Neutrophil (primary cell): ENCODE measurements around the gene SMARCD1.

Experiments
- H3K27ac ChIP-seq: fragments of 200-600 bp; sonication (generic); 2 replicates; pipeline ENCODE4 v1.5.1; 2016; ENCODE audit warnings: mild to moderate bottlenecking, moderate library complexity
- H3K27me3 ChIP-seq: fragments of 200-600 bp; sonication (generic); 2 replicates; pipeline ENCODE4 v1.6.0; 2016; ENCODE audit warnings: mild to moderate bottlenecking
- H3K36me3 ChIP-seq: fragments of 200-600 bp; sonication (generic); 2 replicates; pipeline ENCODE4 v1.5.1; 2017
- H3K4me1 ChIP-seq, 2 experiments: fragments of 200-600 bp in 1 of 2; sonication (generic) in 1 of 2; 1 replicate in 1 of 2; 2 replicates in 1 of 2; pipeline versions ENCODE4 v1.5.1 to v1.6.1; 2013 to 2016; ENCODE audit warnings: low read depth in 1 of 2, low read length in 1 of 2, mild to moderate bottlenecking in 1 of 2, moderate library complexity in 1 of 2; ENCODE audit not compliant: control insufficient read depth in 1 of 2, insufficient read depth in 1 of 2
- H3K4me3 ChIP-seq, 2 experiments: fragments of 200-600 bp in 1 of 2; sonication (generic) in 1 of 2; 1 replicate in 1 of 2; 2 replicates in 1 of 2; pipeline ENCODE4 v1.5.1; 2013 to 2016; ENCODE audit warnings: low read depth in 1 of 2, low read length in 1 of 2, mild to moderate bottlenecking in 1 of 2, moderate library complexity in 1 of 2
- H3K9me3 ChIP-seq: fragments of 200-600 bp; sonication (generic); 2 replicates; pipeline ENCODE4 v1.5.1; 2016
- TF ChIP-seq, protein P1 (sequence below): fragments of 200-600 bp; sonication (generic); IDR thresholded peaks from 2 replicates; pipeline ENCODE4 v1.5.1; 2016; ENCODE audit warnings: antibody characterized with exemption

Gene SMARCD1

DNA sequence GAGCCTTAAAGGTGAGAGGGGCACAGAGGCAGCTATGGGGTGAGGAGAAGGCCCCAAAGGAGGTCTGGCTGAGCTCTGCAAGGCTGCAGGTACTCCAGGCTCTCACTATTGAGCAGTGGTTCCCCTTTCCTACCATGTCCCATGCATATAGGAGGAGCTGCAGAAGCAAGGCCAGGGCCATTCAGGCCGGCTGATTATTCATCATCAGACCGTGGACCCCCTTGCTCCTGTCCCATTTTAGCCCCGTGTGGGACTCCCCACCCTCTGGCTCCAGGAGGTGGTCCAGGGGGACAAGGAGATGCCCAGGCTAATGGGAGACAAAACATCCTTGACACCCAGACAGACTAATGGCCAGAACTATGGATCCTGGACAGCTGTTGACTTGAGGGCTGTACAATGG lies 21.8 kb downstream of the SMARCD1 start:
- Histone ChIP-seq H3K4me3 (no peak overlapping the region), H3K27ac (no peak overlapping the region), H3K27me3 (peaks cover 6% of the 10 kb centered on the region), H3K4me1 (peaks cover 7 to 10% of the 10 kb centered on the region in 2 experiments), H3K36me3 (peaks cover 9% of the 10 kb centered on the region), H3K9me3 (no peaks in the 10 kb centered on the region)
- TF ChIP-seq, protein P1, sequence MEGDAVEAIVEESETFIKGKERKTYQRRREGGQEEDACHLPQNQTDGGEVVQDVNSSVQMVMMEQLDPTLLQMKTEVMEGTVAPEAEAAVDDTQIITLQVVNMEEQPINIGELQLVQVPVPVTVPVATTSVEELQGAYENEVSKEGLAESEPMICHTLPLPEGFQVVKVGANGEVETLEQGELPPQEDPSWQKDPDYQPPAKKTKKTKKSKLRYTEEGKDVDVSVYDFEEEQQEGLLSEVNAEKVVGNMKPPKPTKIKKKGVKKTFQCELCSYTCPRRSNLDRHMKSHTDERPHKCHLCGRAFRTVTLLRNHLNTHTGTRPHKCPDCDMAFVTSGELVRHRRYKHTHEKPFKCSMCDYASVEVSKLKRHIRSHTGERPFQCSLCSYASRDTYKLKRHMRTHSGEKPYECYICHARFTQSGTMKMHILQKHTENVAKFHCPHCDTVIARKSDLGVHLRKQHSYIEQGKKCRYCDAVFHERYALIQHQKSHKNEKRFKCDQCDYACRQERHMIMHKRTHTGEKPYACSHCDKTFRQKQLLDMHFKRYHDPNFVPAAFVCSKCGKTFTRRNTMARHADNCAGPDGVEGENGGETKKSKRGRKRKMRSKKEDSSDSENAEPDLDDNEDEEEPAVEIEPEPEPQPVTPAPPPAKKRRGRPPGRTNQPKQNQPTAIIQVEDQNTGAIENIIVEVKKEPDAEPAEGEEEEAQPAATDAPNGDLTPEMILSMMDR: no peak

- peaks cover 6% of the 10 kb centered on the region for H3K27me3 ChIP-seq
- peaks cover 10 to 12% of the 10 kb centered on the region in 2 experiments for H3K4me1 ChIP-seq
- no peaks in the 10 kb centered on the region for H3K9me3 ChIP-seq
- no peak overlapping the region for H3K27ac ChIP-seq
- peaks cover 2% of the 10 kb centered on the region for H3K36me3 ChIP-seq
- no peak overlapping the region for H3K4me3 ChIP-seq
- TF ChIP-seq, protein P1: no peak
Observed at GRCh38 chr12:50107416-50108268, 22.5 kb downstream of the SMARCD1 start.

DNA sequence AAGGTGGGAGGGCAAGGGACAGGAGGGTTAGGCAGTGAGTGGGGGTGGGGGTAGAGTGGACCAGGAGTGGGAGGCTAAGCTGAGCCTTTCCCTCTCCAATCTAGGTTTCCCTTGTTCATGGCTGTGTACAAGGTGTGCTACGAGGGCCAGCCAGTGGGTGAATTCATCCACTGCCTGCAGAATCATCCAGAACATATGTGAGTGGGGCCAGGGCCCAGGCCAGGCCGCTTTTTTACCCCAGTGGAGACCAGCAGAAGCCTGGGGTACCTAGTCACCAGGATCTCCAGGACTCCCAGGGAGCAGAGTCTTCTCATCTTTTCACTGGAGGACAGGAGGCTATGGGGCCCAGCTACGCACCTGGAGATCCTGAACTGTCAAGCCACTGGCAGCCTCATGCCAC lies 24.2 kb downstream of the SMARCD1 start:
- Histone ChIP-seq H3K27me3 (no peaks in the 10 kb centered on the region), H3K4me1 (peaks cover 10 to 17% of the 10 kb centered on the region in 2 experiments), H3K4me3 (no peak overlapping the region), H3K9me3 (no peaks in the 10 kb centered on the region), H3K36me3 (no peaks in the 10 kb centered on the region), H3K27ac (no peak overlapping the region)
- TF ChIP-seq, protein P1: no peak

DNA sequence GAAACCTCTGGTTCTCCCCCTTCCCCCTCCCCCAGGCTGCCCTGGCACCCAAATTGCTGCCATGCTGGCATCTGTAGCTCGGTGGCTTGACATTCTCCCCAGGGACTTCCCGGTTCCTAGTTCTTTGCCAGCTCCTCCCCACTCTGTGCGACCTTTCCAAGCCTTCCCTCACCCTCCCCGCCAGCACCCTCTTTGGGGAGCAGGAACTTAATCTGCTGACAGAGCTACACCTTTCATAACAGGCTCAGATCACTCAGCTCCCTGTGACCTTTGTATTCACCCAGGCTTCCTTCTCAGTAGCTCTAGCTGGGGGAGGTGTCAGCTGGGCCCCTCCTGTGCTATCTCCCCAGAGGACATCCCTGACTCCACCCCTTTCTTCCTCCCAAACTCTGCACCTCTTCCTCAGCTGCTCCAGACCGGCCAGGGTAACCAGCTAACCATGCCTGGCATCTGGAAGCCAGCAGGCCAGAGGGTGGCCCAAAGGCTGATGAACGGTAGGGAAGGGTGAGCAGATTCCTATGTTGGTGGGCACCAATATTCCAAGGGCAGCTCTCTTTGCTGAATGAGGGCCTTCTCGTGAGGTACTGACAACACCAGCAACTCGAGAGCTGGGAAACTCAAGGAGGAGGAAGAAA lies 25.1 kb downstream of the SMARCD1 start:
- TF ChIP-seq, protein P1: no peak
- no peak overlapping the region for H3K27ac ChIP-seq
- no peaks in the 10 kb centered on the region for H3K9me3 ChIP-seq
- H3K36me3 ChIP-seq: no peaks in the 10 kb centered on the region
- H3K4me3 ChIP-seq: no peak overlapping the region
- H3K4me1 ChIP-seq: peaks cover 10 to 17% of the 10 kb centered on the region in 2 experiments
- no peaks in the 10 kb centered on the region for H3K27me3 ChIP-seq

- no peaks in the 10 kb centered on the region for H3K27me3 ChIP-seq
- H3K9me3 ChIP-seq: no peaks in the 10 kb centered on the region
- H3K27ac ChIP-seq: peak overlapping the region; percentile 91
- peak overlapping the region; percentile 64 to 91 for H3K4me3 ChIP-seq
- H3K4me1 ChIP-seq: peaks cover 10 to 17% of the 10 kb centered on the region in 2 experiments
- TF ChIP-seq, protein P1: no peak
- H3K36me3 ChIP-seq: no peaks in the 10 kb centered on the region
Observed at GRCh38 chr12:50110762-50111351, 25.7 kb downstream of the SMARCD1 start.
